Measurements from ENCODE around the gene PTPRN2.
"Not testable (repeated sequence)": the region's sequence is repeated elsewhere in the genome, so short reads cannot be mapped to it uniquely, and the experiment has no call there.

PTPRN2 gene

DNA sequence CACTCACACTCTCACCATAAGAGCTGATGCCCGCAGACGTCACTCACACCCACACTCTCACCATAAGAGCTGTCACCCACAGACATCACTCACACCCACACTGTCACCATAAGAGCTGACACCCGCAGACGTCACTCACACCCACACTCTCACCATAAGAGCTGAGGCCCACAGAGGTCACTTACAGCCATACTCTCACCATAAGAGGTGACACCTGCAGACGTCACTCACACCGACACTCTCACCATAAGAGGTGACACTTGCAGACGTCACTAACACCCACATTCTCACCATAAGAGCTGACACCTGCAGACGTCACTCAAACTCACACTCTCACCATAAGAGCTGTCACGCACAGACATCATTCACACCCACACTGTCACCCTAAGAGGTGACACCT lies 250.7 kb downstream of the PTPRN2 start:
- DNase-seq: not testable (repeated sequence)

DNA sequence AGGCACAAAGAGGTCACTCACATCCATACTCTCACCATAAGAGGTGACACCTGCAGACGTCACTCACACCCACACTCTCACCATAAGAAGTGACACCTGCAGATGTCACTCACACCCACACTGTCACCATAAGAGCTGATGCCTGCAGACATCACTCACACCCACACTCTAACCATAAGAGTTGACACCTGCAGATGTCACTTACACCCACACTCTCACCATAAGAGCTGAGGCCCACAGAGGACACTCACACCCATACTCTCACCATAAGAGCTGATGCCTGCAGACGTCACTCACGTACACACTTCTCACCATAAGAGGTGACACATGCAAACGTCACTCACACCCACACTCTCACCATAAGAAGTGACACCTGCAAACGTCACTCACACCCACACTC lies 255.1 kb downstream of the PTPRN2 start:
- DNase-seq: not testable (repeated sequence)

- not testable (repeated sequence) for DNase-seq
Observed at GRCh38 chr7:158331826-158332450, 255.7 kb downstream of the PTPRN2 start.

DNA sequence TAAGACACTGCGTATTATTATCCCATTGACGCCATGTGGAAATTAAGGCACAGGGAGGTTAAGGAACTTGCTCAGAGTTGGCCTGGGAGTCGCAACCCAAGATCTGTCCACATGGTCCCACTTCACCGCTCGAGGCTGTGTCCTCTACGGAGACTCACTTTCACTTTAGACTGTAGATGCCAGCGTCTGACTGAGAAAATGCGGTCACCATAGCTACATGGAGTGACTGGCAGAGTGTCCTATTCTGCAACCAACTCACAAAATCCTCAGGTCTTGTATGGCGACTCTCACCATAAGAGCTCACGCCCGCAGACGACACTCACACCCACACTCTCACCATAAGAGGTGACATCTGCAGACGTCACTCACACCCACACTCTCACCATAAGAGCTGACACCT lies 257.9 kb downstream of the PTPRN2 start:
- DNase-seq: no peak

GRCh38 chr7:158329014-158329610 lies 258.5 kb downstream of the PTPRN2 start:
- no peak for DNase-seq

GRCh38 chr7:158328376-158329013 lies 259.1 kb downstream of the PTPRN2 start:
- DNase-seq: no peak

- DNase-seq: no peak
Observed at GRCh38 chr7:158327571-158328180, 259.9 kb downstream of the PTPRN2 start.

DNA sequence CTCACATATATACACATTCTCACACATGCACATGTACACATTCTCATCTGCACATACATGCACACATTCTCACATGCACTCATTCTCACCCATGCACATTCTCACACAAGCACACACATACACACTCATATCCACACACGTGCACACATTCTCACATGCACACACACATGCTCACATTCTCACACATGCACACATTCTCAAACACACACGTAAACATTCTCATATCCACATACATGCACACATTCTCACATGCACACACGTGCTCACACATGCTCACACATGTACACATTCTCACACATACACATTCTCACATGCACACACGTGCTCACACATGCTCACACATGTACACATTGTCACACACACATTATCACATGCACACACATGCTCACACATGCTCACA lies 260.6 kb downstream of the PTPRN2 start:
- no peak for DNase-seq

DNA sequence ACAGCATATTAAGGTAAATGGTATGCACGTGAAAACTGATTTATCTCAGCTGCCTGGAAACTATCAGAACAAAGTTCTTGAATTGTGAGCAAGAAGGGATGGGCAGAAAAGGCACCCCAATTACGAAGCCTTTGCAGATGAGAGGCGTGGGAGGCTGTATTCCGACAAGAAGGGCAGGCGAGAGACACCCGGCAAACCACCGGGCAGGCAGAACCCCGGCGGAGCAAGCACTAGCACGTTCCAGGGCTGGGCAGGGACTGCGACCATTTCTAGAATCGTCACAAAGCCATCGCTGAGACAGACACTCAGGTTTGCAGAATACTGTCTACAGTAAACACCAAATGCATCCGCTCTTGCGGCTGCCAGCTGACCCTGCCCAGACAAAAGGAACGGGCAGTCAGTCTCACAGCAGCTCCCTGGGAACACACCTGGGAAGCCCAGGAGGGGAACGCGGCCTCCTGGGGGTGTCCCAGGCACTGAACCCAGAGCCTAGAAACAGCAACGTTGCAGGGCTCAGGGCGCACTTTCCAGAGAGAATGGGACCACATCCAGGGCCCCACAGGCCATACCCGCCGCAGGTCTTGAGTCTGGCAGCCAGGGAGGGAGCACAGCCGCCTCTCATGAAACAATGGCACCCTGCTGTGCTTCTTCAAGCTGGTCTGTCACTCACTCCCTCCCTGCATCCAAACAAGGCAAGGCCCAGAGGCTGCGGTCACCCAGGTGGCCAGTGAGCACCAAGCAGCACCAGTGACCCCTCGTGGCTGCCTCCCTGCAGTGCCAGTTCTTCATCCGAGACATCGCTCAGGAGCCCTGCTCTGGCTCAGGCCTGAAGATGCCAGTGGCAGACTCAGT lies 261.9 kb downstream of the PTPRN2 start:
- no peak for DNase-seq

GRCh38 chr7:158324397-158325360 lies 262.9 kb downstream of the PTPRN2 start:
- DNase-seq: no peak

- DNase-seq: no peak
Observed at GRCh38 chr7:158323741-158324396, 263.8 kb downstream of the PTPRN2 start.

DNA sequence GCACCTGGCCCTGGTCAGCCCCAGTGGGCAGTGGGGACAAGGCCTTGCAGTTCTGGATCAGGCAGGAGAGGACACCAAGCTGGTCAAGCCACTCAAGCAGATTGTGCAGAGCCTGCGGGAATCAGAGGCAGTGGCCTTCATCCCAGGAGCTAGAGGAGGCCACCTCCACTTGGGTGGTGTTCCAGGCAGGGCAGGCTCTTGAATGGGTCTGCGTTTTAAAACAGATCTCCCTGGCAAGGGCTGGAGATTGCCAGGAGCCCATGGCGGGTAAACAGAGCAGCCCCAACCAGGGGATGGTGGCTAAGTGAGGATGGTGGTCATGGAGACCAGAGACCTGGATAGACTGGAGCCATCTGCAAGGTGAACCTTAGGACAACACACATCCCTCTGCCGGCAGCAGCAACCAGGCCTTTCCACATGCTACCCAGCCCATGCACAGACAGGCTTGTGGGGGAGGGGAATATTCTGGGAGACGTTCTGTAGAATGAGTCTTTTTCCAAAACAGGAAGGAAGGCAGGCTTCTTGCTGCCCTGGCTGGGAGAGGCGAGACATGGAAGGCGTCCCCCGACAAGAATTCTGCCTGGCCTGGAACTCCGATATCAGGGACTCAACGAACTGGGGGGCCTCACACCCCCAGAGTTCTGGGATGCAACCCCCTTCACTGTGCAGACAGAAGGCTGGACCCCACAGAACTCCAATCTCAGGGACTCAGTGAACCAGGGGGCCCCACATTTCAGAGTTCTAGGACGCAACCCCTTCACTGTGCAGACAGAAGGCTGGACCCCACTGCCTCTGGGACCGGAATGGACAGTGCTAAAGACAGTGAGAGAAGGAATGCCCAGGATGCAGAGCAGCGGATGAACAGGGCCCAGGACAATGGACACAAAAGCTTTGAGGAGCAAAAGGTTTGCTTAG lies 264.8 kb downstream of the PTPRN2 start:
- no peak for DNase-seq

DNA sequence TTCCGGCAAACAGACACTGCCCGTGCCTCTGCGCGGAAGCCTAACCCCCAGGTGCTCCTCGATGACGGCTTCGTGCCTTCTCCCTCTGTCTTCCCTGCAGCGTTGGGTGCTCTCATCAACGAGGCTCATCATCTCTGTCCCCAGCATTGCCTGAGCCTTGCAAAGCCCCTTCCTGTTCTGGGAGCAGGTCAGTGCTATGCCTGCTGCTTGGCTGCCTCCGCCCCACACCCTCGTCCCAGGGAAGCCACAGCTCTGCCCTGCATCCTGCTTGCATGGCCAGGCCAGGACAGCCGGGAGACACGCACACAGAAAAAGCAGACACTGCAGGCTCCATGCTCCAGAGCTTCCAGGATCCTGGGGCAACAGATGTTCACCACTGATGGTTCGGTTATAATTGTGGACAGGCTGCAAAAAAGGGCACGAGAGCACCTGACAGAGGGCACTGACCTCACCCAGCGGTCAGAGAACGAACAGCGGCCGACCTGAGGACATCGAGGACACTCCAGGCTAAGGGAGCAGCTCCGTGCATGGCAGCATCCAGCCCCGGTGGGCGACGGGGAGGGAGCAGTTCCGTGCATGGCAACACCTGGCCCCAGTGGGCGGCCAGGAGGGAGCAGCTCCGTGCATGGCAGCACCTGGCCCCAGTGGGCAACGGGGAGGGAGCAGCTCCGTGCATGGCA lies 265.5 kb downstream of the PTPRN2 start:
- DNase-seq: no peak

GRCh38 chr7:158321056-158321700 lies 266.4 kb downstream of the PTPRN2 start:
- DNase-seq: no peak

DNA sequence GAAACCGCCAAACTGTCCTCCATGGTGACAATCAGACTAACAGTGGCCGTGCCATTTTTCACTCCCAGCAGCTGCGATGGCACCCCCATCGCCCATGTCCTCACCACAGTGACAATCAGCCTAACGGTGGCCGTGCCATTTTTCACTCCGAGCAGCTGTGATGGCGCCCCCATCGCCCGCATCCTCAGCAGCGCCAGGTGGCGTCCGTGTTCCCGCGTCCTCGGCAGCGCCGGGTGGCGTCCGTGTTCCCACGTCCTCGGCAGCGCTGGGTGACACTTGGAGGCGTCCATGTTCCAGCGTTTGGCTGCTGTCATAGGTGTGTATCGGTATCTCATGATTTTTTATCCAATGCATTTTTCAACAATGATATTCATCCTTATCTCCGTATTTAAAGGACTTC lies 267.3 kb downstream of the PTPRN2 start:
- DNase-seq: no peak

DNA sequence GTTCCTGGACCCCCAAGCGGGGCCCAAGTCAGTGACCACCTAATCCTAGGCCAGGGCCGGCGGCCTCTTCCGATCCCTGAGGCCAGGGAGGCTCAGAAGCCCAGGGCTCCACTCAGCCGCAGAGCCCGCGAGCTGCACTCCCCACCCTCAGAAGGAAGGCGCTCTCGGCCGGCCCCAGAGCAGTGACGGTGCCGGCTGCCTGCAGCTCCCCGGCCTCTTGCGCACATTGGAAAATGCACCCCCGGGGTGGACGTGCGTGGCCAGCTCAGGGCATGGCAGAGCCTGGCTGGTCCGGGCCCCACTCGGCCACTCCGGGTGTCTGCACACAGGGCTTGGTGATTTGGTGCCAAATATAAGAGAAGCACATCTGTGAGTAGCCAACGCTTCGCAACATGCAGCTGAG lies 269.1 kb downstream of the PTPRN2 start:
- DNase-seq: no peak

DNA sequence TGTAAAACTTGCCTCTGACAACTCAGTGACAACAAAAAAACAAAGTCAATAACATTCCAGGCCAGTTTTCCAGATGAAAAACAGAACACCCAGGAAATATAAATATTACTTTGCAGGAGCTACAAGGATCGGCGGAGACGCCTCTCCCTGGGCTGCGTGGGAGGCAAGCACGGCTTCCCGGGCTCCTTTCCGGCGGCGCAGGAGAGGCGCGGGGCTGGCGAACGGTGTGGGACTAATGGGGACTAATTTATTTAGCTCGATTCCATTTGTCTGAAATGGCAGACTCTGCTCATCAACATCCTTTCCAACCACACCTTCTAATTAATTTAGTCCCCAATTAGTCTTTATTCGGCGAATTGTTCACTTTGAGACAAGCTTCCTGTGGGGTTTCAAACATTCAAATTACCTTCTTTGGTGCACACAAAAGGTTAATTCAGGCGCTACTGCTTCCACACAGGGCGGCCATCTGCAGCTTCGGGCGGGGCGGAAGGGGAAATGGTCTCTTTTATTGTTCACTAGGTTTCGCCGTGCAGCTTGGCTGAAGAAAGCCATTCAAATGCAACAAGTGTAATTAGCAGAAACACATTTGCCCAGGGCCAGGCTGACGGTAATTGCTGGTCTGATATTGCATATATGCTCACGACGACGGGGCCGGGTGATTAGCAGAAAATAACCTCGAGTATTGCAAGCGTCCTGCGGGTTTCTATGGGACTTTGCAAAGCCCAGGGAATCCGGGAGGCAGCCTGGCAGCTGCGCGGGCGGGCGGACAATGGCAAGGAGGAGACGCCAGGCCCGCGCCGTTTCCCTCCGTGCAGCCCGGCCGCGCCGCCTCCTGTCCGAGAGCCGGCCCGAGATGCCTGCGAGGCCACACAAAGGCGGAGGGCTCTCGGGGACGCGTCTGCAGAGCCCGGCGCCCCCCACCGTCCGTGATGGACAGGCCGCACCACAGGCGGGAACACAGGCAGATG lies 270.1 kb downstream of the PTPRN2 start:
- peak; percentile 56 for DNase-seq
